ENCODE data around the gene MLIP.

- TF ChIP-seq POLR2A (IDR thresholded peaks at IDR 0.05; ENCODE audit: low read depth, low read length) (no peak), POLR2AphosphoS5 (IDR thresholded peaks at IDR 0.05; ENCODE audit: low read depth, low read length) (no peak)
Observed at GRCh38 chr6:54074109-54074508, 37.1 kb upstream of the MLIP start.

All from GM12892 (cell line).